PC-3 (cell line): ENCODE measurements around the gene MYEOV.

Experiments used
- EZH2phosphoT487 ChIP-seq: fragments of 300-600 bp; sonication (generic); IDR thresholded peaks from 2 replicates; pipeline ENCODE4 v1.6.1; 2018; ENCODE audit warnings: mild to moderate bottlenecking, antibody characterized with exemption, low read length, borderline replicate concordance
- TF ChIP-seq, protein P1 (sequence below): fragments of 300-600 bp; sonication (generic); conservative IDR thresholded peaks from 2 replicates; pipeline ENCODE4 v1.5.1; 2017; ENCODE audit warnings: antibody characterized with exemption, low read depth, mild to moderate bottlenecking, low read length

DNA sequence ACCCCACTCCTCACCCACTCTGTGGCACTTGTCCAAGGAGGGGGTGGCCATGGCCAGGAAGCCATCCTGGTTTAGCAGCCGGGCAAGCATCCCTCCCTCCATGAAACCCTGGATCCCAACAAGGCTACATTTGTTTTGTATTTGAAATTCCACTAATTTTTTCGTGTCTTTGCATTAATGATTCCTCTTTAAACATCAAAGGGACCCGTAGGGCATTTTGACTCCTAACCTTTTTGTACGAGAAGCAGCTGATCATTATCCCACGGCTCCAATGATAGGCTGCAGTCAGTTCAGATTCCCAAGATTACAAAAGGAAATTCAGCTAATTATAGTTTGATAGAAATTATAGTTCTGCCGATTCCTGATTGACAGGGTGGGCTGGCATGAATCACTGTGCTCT, 10.7 kb downstream of the MYEOV start:
- TF ChIP-seq, protein P1, sequence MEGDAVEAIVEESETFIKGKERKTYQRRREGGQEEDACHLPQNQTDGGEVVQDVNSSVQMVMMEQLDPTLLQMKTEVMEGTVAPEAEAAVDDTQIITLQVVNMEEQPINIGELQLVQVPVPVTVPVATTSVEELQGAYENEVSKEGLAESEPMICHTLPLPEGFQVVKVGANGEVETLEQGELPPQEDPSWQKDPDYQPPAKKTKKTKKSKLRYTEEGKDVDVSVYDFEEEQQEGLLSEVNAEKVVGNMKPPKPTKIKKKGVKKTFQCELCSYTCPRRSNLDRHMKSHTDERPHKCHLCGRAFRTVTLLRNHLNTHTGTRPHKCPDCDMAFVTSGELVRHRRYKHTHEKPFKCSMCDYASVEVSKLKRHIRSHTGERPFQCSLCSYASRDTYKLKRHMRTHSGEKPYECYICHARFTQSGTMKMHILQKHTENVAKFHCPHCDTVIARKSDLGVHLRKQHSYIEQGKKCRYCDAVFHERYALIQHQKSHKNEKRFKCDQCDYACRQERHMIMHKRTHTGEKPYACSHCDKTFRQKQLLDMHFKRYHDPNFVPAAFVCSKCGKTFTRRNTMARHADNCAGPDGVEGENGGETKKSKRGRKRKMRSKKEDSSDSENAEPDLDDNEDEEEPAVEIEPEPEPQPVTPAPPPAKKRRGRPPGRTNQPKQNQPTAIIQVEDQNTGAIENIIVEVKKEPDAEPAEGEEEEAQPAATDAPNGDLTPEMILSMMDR: no peak
- TF ChIP-seq EZH2phosphoT487: no peak
